Measurements from ENCODE around the gene RAB14. TPM values are rescaled to one million over a fixed set of nuclear protein-coding genes. Genes with fewer than 3 reads are reported as not detected.

The RAB14 gene
- polyA plus RNA-seq, 1 of the 3 experiments (the other 2 are of a cell fraction) = 17.4 TPM

- peaks cover 3 to 39% of the 10 kb centered on the region in 2 experiments; a peak in 2 of 4 replicates for H3K4me1 ChIP-seq (ENCODE audit: control insufficient read depth in 1 of 2, insufficient read depth in 2 of 2, low read depth in 1 of 2, low read length in 1 of 2)
These were observed 10.4 kb downstream of the RAB14 start for GRCh38 chr9:121191235-121191634.

GRCh38 chr9:121189660-121190059, 12.0 kb downstream of the RAB14 start:
- peaks cover 30 to 31% of the 10 kb centered on the region in 2 experiments for H3K36me3 ChIP-seq (replicated peaks in 1 of 2; ENCODE audit: control insufficient read depth in 1 of 2, insufficient read depth in 2 of 2, low read length in 1 of 2)

More at GRCh38 chr9:121191235-121191634, 10.4 kb downstream of the RAB14 start:
- peaks cover 17 to 31% of the 10 kb centered on the region in 2 experiments for H3K36me3 ChIP-seq (replicated peaks in 1 of 2; ENCODE audit: control insufficient read depth in 1 of 2, insufficient read depth in 2 of 2, low read length in 1 of 2)
- DNase-seq = no peak
- no peak overlapping the region for H3K27ac ChIP-seq (ENCODE audit: low read depth in 2 of 2, low read length in 1 of 2)
- H3K9ac ChIP-seq = no peak overlapping the region
- no peak overlapping the region for H3K4me2 ChIP-seq
- H3K4me3 ChIP-seq (ENCODE audit: low read depth in 2 of 2, low read length in 1 of 2) = no peak overlapping the region
- WGBS (ENCODE audit: low lambda C conversion rate) = 93% methylated on average over 2 of the region's 2 CpGs
- ChIA-PET CTCF (interaction anchor here (1.2 kb wide), 1 partner anchor 129 kb away, joined by 6 read pairs; no protein-coding TSS in a partner anchor), POLR2A (no interaction called here)
- peaks cover 91% of the 10 kb centered on the region for H4K20me1 ChIP-seq (ENCODE audit: insufficient read depth)
- TF ChIP-seq GATA2 (CRISPR knock-in tag; IDR thresholded peaks at IDR 0.05) = no peak
- no peak for TF ChIP-seq CHD2 (IDR thresholded peaks at IDR 0.05; ENCODE audit: low read length, partially characterized antibody)
- TF ChIP-seq TCF12 (IDR thresholded peaks at IDR 0.05) = no peak
- no peak for TF ChIP-seq SMC3 (IDR thresholded peaks at IDR 0.05; ENCODE audit: low read depth, low read length)
- TF ChIP-seq CTCF (IDR thresholded peaks at IDR 0.05) = no peak
- no peak for TF ChIP-seq EZH2phosphoT487 (IDR thresholded peaks at IDR 0.05; ENCODE audit: borderline replicate concordance, low read depth)
- TF ChIP-seq NRF1 (IDR thresholded peaks at IDR 0.05; ENCODE audit: low read depth, low read length) = no peak
- peaks cover 25% of the 10 kb centered on the region for H3F3A ChIP-seq (replicated peaks; ENCODE audit: insufficient read depth)
- peaks cover 100% of the 10 kb centered on the region for H3K79me2 ChIP-seq (ENCODE audit: insufficient read depth)
- H3K9me2 ChIP-seq = no peaks in the 10 kb centered on the region
- H2AFZ ChIP-seq (ENCODE audit: low read depth) = no peak overlapping the region
- no peaks in the 10 kb centered on the region for H3K27me3 ChIP-seq (ENCODE audit: insufficient read depth)
- H3K9me3 ChIP-seq = no peaks in the 10 kb centered on the region

More at GRCh38 chr9:121189660-121190059, 12.0 kb downstream of the RAB14 start:
- Histone ChIP-seq H3K4me3 (ENCODE audit: low read depth in 2 of 2, low read length in 1 of 2) (no peak overlapping the region), H3K9me3 (no peaks in the 10 kb centered on the region), H3F3A (replicated peaks; ENCODE audit: insufficient read depth) (peaks cover 24% of the 10 kb centered on the region), H3K4me1 (ENCODE audit: control insufficient read depth in 1 of 2, insufficient read depth in 2 of 2, low read depth in 1 of 2, low read length in 1 of 2) (peaks cover 0 to 26% of the 10 kb centered on the region in 2 experiments; a peak in 2 of 4 replicates), H3K9me2 (no peaks in the 10 kb centered on the region), H3K27me3 (ENCODE audit: insufficient read depth) (no peaks in the 10 kb centered on the region), H3K79me2 (ENCODE audit: insufficient read depth) (peaks cover 100% of the 10 kb centered on the region), H2AFZ (ENCODE audit: low read depth) (no peak overlapping the region), H3K4me2 (no peak overlapping the region), H3K27ac (ENCODE audit: low read depth in 2 of 2, low read length in 1 of 2) (no peak overlapping the region), H4K20me1 (ENCODE audit: insufficient read depth) (peaks cover 86% of the 10 kb centered on the region), H3K9ac (no peak overlapping the region)
- DNase-seq = no peak
- no peak for TF ChIP-seq POLR2AphosphoS5 (IDR thresholded peaks at IDR 0.05; ENCODE audit: low read depth, low read length)
- no peak for TF ChIP-seq MEF2A (IDR thresholded peaks at IDR 0.05; ENCODE audit: borderline replicate concordance, low read depth)
- no peak for TF ChIP-seq FOXJ3 (CRISPR knock-in tag; IDR thresholded peaks at IDR 0.05)
- TF ChIP-seq EZH2phosphoT487 (IDR thresholded peaks at IDR 0.05; ENCODE audit: borderline replicate concordance, low read depth) = no peak
- TF ChIP-seq, protein P1, sequence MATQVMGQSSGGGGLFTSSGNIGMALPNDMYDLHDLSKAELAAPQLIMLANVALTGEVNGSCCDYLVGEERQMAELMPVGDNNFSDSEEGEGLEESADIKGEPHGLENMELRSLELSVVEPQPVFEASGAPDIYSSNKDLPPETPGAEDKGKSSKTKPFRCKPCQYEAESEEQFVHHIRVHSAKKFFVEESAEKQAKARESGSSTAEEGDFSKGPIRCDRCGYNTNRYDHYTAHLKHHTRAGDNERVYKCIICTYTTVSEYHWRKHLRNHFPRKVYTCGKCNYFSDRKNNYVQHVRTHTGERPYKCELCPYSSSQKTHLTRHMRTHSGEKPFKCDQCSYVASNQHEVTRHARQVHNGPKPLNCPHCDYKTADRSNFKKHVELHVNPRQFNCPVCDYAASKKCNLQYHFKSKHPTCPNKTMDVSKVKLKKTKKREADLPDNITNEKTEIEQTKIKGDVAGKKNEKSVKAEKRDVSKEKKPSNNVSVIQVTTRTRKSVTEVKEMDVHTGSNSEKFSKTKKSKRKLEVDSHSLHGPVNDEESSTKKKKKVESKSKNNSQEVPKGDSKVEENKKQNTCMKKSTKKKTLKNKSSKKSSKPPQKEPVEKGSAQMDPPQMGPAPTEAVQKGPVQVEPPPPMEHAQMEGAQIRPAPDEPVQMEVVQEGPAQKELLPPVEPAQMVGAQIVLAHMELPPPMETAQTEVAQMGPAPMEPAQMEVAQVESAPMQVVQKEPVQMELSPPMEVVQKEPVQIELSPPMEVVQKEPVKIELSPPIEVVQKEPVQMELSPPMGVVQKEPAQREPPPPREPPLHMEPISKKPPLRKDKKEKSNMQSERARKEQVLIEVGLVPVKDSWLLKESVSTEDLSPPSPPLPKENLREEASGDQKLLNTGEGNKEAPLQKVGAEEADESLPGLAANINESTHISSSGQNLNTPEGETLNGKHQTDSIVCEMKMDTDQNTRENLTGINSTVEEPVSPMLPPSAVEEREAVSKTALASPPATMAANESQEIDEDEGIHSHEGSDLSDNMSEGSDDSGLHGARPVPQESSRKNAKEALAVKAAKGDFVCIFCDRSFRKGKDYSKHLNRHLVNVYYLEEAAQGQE (IDR thresholded peaks at IDR 0.05; ENCODE audit: low read depth, low read length) = no peak
- TF ChIP-seq SMC3 (IDR thresholded peaks at IDR 0.05; ENCODE audit: low read depth, low read length) = no peak
- TF ChIP-seq GABPA (IDR thresholded peaks at IDR 0.05; ENCODE audit: low read depth) = no peak
- no peak for TF ChIP-seq RCOR1 (IDR thresholded peaks at IDR 0.05; ENCODE audit: low read length)
- ChIA-PET CTCF (interaction anchor here (2.2 to 2.4 kb wide), 3 partner anchors 20 to 28 kb away, joined by 6 read pairs; no protein-coding TSS in a partner anchor), POLR2A (no interaction called here)
- WGBS (ENCODE audit: low lambda C conversion rate) = 95% methylated on average over 3 of the region's 3 CpGs

All from SK-N-SH (cell line).